Measurements from ENCODE around the gene TBX21.

GRCh38 chr17:47745037-47745380, 12.0 kb downstream of the TBX21 start:
- TF ChIP-seq CTCF (IDR thresholded peaks at IDR 0.05) (peak in 2 of 12 donors; percentile 13), POLR2A (IDR thresholded peaks at IDR 0.05) (no peak)

Data from heart left ventricle (tissue), 13 donors.